DOHH2 (cell line): Measurements from ENCODE around the gene NPNT.

ENCODE experiments used
- EZH2phosphoT487 ChIP-seq: fragments of 200-600 bp; sonication (generic); IDR thresholded peaks from 2 replicates; pipeline ENCODE4 v1.6.1; 2017; ENCODE audit warnings: borderline replicate concordance, mild to moderate bottlenecking, antibody characterized with exemption, low read length, moderate library complexity, mixed read lengths
- TF ChIP-seq, protein P1 (sequence below): fragments of 200-600 bp; sonication (generic); IDR thresholded peaks from one replicate; pipeline ENCODE4 v1.5.1; 2014; ENCODE audit warnings: antibody characterized with exemption, mild to moderate bottlenecking, low read depth, low read length; ENCODE audit not compliant: poor library complexity, severe bottlenecking

DNA sequence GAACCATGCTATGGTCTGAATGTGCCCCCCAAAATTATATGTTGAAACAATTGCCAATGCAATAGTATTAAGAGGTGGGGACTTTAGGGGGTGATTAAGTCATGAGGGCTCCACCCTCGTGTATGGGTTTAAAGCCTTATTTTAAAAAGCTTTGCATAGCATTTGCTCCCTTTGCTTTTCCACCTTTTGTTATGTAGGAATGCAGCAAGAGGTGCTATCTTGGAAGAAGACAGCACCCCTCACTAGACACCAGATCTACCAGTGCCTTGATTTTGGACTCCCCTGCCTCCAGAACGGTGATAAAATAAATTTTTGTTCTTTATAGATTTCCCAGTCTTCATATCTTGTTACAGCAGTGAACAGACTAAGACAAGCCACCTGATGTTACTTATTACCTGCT lies 23.3 kb upstream of the NPNT start:
- TF ChIP-seq, protein P1, sequence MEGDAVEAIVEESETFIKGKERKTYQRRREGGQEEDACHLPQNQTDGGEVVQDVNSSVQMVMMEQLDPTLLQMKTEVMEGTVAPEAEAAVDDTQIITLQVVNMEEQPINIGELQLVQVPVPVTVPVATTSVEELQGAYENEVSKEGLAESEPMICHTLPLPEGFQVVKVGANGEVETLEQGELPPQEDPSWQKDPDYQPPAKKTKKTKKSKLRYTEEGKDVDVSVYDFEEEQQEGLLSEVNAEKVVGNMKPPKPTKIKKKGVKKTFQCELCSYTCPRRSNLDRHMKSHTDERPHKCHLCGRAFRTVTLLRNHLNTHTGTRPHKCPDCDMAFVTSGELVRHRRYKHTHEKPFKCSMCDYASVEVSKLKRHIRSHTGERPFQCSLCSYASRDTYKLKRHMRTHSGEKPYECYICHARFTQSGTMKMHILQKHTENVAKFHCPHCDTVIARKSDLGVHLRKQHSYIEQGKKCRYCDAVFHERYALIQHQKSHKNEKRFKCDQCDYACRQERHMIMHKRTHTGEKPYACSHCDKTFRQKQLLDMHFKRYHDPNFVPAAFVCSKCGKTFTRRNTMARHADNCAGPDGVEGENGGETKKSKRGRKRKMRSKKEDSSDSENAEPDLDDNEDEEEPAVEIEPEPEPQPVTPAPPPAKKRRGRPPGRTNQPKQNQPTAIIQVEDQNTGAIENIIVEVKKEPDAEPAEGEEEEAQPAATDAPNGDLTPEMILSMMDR, result no peak
- no peak for TF ChIP-seq EZH2phosphoT487
